Measurements from ENCODE around the gene KRTAP10-3. TPM values are rescaled to one million over a fixed set of nuclear protein-coding genes. Genes with fewer than 3 reads are reported as not detected.

Gene KRTAP10-3
- polyA plus RNA-seq, 2 of the 4 experiments (the other 2 are of a cell fraction): not detected

- WGBS (ENCODE audit: missing lambda C conversion rate): 92% methylated on average over 4 of the region's 10 CpGs
Observed at GRCh38 chr21:44528634-44528995, 30.0 kb downstream of the KRTAP10-3 start.

GRCh38 chr21:44527983-44528633, 30.5 kb downstream of the KRTAP10-3 start:
- FAIRE-seq (no peak), ATAC-seq (no peak), DNase-seq (ENCODE audit: low read depth in 1 of 2, low spot score in 1 of 2) (no peak)
- 40% methylated on average over 6 of the region's 18 CpGs for WGBS (ENCODE audit: missing lambda C conversion rate)
- TF ChIP-seq ATOH8 (CRISPR knock-in tag; IDR thresholded peaks at IDR 0.05; ENCODE audit: low read depth): no peak
- no peak for TF ChIP-seq RFX5 (IDR thresholded peaks at IDR 0.05)
- no peak for TF ChIP-seq NR3C1 (IDR thresholded peaks at IDR 0.05)
- no peak for TF ChIP-seq USF2 (IDR thresholded peaks at IDR 0.05)
- TF ChIP-seq BCL3 (IDR thresholded peaks at IDR 0.05): no peak
- no peak for TF ChIP-seq FOXS1 (CRISPR knock-in tag; IDR thresholded peaks at IDR 0.05)
- no peak for TF ChIP-seq GATA3 (IDR thresholded peaks at IDR 0.05; ENCODE audit: borderline replicate concordance)
- no peak for TF ChIP-seq EP300 (IDR thresholded peaks at IDR 0.05)
- TF ChIP-seq ZNF302 (CRISPR knock-in tag; IDR thresholded peaks at IDR 0.05): no peak
- TF ChIP-seq RARB (CRISPR knock-in tag; IDR thresholded peaks at IDR 0.05): no peak
- TF ChIP-seq JUNB (IDR thresholded peaks at IDR 0.05): no peak
- no peak for TF ChIP-seq BHLHE40 (IDR thresholded peaks at IDR 0.05; ENCODE audit: low read depth, low read length)
- no peak for TF ChIP-seq MAZ (IDR thresholded peaks at IDR 0.05; ENCODE audit: borderline replicate concordance, low read depth, low read length)
- no peak for TF ChIP-seq CEBPB (IDR thresholded peaks at IDR 0.05)
- no peak for TF ChIP-seq SMC3 (IDR thresholded peaks at IDR 0.05)
- TF ChIP-seq RCOR1 (IDR thresholded peaks at IDR 0.05; ENCODE audit: low read depth, low read length): no peak
- no peak for TF ChIP-seq PHF8 (IDR thresholded peaks at IDR 0.05; ENCODE audit: borderline replicate concordance, low read depth)
- POLR2A ChIA-PET: no interaction called here
- Histone ChIP-seq H3K4me2 (no peak overlapping the region), H3K4me3 (no peak overlapping the region), H3K27ac (no peak overlapping the region), H3K4me1 (no peaks in the 10 kb centered on the region), H3K9me3 (no peaks in the 10 kb centered on the region)
- CTCF ChIA-PET: no interaction called here

More at GRCh38 chr21:44528634-44528995, 30.0 kb downstream of the KRTAP10-3 start:
- no peak for FAIRE-seq
- Histone ChIP-seq H3K27ac (no peak overlapping the region), H3K4me2 (no peak overlapping the region), H3K9me3 (no peaks in the 10 kb centered on the region), H3K4me3 (no peak overlapping the region), H3K4me1 (no peaks in the 10 kb centered on the region)
- DNase-seq (ENCODE audit: low read depth in 1 of 2, low spot score in 1 of 2): no peak
- CTCF ChIA-PET: no interaction called here
- no peak for ATAC-seq
- TF ChIP-seq CBX2 (IDR thresholded peaks at IDR 0.05; ENCODE audit: borderline replicate concordance, low read depth) (no peak), RFX5 (IDR thresholded peaks at IDR 0.05) (no peak), RAD21 (conservative IDR thresholded peaks at IDR 0.05 in 1 of 2, IDR thresholded peaks at IDR 0.05 in 1 of 2) (no peak), HMGXB4 (CRISPR knock-in tag; IDR thresholded peaks at IDR 0.05; ENCODE audit: borderline replicate concordance) (no peak), EHMT2 (IDR thresholded peaks at IDR 0.05; ENCODE audit: low read depth) (no peak), CBX8 (IDR thresholded peaks at IDR 0.05) (no peak), HOXB5 (CRISPR knock-in tag; IDR thresholded peaks at IDR 0.05) (no peak), CTCF (IDR thresholded peaks at IDR 0.05) (no peak), MAFK (IDR thresholded peaks at IDR 0.05; ENCODE audit: partially characterized antibody) (no peak), PHF8 (IDR thresholded peaks at IDR 0.05; ENCODE audit: borderline replicate concordance, low read depth) (no peak), EP300 (IDR thresholded peaks at IDR 0.05) (no peak), FOSL2 (IDR thresholded peaks at IDR 0.05) (no peak), FOSL2 (CRISPR knock-in tag; IDR thresholded peaks at IDR 0.05) (no peak), SREBF2 (IDR thresholded peaks at IDR 0.05) (no peak)
- POLR2A ChIA-PET: no interaction called here

Data from A549 (cell line).